NCI-H524 treated with DMSO at 0.1 percent for 48 hours (cell line): ENCODE data around the gene CCDC85C.

ENCODE experiments used
- DNase-seq: peaks from one replicate; lab custom pipeline; 2025; lab: John Stamatoyannopoulos, UW

CCDC85C gene

GRCh38 chr14:99589651-99590530 is 14.1 kb downstream of the CCDC85C start:
- DNase-seq, result no peak

GRCh38 chr14:99589031-99589441 is 15.0 kb downstream of the CCDC85C start:
- DNase-seq, result no peak

- DNase-seq, result no peak
These were observed 16.3 kb downstream of the CCDC85C start for GRCh38 chr14:99587460-99588278.

- no peak for DNase-seq
These were observed 17.1 kb downstream of the CCDC85C start for GRCh38 chr14:99586761-99587459.

DNA sequence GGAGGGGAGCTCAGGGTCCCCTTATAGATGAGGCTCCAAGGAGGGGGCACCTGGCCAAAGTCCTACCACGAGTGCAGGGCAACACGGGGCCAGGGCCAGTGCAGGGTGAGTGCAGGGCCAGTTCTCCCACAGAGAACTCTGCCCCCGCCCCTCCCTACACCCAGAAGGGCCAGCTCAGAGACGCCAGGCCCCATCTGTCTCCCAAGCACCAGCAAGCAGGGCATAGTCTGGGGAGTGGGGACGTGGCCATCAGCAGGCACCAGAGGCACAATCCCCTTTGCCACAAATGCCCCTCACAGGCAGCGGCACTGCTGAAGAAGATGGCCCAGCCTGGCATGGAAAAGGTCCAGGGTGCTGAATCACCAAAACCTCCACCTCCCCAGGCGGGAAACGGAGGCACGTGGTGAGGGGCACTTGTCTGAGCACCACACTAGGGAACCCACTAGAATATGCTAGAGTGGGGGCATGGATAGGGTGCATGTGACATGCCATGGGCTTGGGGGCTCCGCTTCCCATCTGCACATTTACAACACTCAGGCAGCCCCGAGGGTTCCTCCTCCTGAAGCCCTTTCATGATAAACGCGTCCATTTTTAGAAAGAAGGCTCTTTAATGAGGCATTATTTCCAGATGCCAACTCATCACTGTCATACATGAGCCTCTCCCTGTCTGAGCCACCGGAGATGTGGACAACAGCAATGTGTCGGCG is 17.8 kb downstream of the CCDC85C start:
- DNase-seq, result no peak

GRCh38 chr14:99584823-99585222 is 19.2 kb downstream of the CCDC85C start:
- DNase-seq, result no peak

DNA sequence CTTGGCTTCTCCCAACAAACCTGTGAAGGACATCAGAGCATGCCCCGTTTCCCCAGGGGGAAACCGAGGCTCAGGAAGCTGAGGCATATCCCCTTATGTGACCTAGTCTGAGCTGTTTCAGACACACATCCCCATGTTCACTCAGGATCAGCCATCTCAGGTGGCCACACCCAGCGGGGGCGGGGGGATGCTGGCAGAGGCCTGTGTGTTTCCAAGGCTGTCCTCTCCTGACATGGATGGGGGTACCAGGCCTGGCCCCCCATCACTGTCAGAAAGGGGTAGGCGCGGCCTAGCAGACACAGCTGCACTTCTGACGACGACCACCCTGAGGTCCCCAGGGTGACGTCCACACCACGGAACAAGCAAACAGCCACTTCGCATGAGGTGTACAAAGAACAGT is 22.1 kb downstream of the CCDC85C start:
- no peak for DNase-seq

GRCh38 chr14:99581374-99581773 is 22.6 kb downstream of the CCDC85C start:
- DNase-seq, result no peak

- no peak for DNase-seq
These were observed 24.0 kb downstream of the CCDC85C start for GRCh38 chr14:99579903-99580571.

DNA sequence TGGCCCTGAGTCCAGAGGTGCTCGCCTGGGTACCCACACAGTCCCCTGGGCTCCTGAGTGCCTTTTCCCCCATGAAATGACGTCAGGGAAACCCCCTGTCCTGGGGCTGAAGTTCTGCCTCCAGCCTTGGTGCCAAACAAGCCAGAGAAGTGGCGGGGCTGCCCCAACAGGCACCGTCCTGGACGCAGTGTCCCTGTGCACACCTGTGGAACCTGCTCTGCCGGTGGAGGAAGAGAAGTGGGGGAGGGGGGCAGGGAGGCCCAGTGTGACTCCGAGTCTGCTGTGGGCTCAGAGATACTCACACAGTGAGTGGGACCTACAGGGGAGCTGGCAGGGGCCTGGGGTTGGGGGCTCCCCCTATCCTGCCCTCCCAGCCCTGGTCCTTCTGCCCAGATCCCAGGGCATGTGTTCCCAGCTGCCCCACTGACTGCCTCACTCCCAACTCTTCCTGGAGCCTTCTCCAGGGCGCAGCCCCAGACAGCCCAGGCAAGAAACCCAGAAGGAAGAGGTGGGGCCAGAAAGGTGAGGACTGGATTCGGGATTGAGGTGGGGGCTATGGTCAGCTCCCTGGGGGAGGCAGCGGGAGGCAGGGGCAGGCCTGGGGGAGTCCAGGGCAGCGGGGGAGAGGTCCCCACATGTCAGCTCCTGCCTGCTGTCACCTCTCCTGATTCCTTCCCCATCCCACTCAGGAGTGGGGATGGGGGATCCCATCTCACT is 24.7 kb downstream of the CCDC85C start:
- DNase-seq, result no peak

GRCh38 chr14:99578541-99579101 is 25.4 kb downstream of the CCDC85C start:
- no peak for DNase-seq

DNA sequence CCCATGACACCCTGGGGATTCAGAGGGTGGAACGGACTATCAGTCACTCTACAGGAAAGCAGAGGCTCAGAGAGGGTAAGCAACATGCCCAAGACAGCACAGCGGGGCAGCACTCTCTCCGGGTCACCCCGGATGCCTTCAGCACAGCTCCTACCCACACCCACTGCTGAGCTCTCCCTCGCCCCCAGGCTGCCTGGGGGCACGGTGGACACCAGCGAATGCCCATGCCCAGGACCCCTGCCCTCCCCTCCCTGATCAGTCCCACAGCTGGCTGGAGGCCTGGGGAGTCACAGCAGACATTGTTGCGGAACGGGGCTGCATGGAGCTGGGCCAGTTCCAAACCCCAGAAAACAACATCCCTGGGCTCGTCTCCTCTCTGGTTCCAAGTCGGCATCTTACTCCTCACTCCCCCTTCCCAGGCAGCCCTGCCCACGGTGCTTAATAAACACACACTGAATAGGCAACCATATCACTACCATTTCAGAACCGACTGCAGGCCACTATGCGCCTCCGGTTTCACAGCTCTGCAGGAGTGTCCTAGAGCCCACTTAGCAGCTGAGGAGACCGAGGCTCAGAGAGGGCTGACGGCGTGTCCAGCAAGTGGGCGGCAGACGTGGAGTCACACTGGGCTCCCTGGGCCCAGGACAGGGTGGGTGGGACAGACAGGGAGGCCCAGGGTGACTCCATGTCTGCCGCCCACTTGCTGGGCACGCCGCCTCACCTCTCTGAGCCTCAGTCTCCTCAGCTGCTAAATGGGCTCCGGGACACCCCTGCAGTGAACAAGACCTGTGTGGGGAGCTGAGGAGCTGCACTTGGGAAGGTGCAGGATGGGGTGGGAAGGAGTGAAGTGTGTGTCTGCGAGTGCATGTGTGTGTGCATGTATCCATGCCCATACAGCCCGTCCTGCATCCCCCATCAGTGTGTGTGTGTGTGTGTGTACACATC is 27.0 kb downstream of the CCDC85C start:
- DNase-seq, result no peak

DNA sequence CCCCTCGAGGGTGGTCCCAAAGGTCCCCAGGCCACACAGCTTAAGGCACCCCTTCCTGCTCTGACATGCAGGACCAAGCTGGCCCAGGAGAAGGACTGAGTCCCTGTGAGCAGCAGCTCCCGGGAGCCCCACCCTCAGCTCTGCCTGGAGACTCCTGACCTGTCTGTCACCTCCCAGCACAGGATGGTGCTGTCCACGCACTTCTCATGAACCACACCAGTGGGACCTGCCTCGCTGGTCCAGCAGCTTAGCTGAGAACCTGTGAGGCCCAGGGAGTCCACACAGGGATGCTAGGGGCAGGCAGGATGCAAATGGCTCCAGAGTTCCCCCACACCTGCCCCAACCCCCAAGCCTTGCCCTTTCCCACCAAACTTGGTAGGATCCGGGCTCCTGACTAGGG is 27.7 kb downstream of the CCDC85C start:
- no peak for DNase-seq

DNA sequence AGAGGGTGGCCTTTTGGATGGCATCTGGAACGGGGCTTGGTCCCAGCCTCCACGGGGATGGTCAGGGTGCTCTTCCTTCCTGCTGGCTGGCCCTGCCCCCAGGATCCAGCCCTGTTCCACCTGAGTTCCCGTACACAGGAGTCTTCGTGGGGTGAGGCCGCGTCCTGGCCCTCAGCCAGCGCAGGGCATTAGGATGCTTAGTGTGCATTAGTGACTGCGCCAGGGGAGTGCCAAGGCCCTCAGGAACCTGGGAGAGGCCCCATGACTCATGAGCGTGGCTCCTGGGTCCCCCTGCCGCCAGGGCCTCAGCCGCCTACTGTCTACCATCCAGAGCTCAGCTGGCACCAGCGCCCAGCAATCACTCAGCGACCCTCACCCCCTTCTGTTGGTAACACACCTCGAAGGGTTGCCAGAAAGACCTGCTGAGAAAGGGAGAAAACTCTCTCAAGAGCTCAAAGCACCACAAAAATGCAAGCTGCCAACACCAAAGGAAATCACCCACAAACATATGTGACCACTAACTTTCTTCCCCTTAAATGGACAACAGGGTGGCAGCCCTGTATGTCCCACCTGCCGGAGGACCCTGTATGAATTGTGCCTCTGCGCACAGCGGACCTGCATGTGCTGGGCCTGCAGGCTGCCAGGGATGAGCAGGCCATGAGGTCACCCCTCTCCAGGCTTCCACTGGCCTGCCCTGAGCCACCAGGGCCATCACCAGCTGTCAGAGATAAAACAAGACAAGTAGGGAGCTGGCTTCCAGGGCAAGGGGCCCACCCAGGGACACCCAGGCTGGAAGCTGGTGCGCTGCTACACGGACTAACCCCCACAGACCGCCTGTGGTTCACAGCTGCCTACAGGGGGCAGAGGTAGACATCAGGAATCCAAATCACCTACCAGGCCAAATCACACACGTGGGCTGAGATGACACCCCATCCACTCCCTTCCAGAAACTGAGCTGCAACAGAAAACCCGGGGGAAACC is 28.7 kb downstream of the CCDC85C start:
- peak; percentile 9 for DNase-seq

GRCh38 chr14:99574099-99574880 is 29.7 kb downstream of the CCDC85C start:
- peak; percentile 60 for DNase-seq

GRCh38 chr14:99573436-99574098 is 30.4 kb downstream of the CCDC85C start:
- no peak for DNase-seq

DNA sequence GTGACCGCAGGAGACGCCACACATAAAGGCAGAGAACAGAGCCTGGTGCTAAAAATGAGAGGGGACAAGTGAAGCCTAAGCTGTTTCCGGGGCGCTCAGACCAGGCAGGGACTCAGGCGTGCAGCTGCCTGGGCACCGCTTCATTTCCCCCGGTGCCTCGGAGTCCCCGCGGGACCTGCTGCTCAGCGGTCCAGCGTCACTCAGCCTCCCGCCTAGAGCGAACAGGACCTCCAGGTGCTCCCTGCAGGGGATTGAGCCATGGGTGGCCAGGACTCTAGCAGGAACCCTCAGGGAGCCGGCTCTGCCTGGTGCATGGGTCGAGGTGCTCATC is 31.0 kb downstream of the CCDC85C start:
- DNase-seq, result no peak
